Adrenal gland (tissue), 12 donors: ENCODE results near the gene SBF2. TPM values are rescaled to one million over a fixed set of nuclear protein-coding genes. Genes with fewer than 3 reads are reported as not detected.

Experiments used
- DNase-seq, 7 donors: peaks; one replicate each; pipeline ENCODE4 v3.0.0-alpha.2; 2019 to 2020
- H3K27ac ChIP-seq, 5 donors: fragments of 200-600 bp; sonication (generic) in 4 of 5; 1 replicate in 3 of 5; 2 replicates in 2 of 5; pipeline versions ENCODE4 v1.5.1 to v1.8.0; 2016 to 2020; ENCODE audit warnings: mild to moderate bottlenecking in 1 of 5
- H3K27me3 ChIP-seq: fragments of 200-600 bp; 2 replicates; pipeline ENCODE4 v1.8.0; 2021
- H3K36me3 ChIP-seq, 2 donors: fragments of 200-600 bp; replicated peaks in 1 of 2; 1 replicate in 1 of 2; 2 replicates in 1 of 2; pipeline versions ENCODE4 v1.5.1 to v1.8.0; 2018 to 2022
- H3K4me1 ChIP-seq, 2 donors: fragments of 200-600 bp; replicated peaks in 1 of 2; 1 replicate in 1 of 2; 2 replicates in 1 of 2; pipeline versions ENCODE4 v1.5.1 to v1.8.0; 2018 to 2021
- H3K4me3 ChIP-seq, 4 donors: fragments of 200-600 bp; sonication (generic) in 3 of 4; one replicate each; pipeline ENCODE4 v1.5.1; 2016 to 2018
- H3K9me3 ChIP-seq, 3 donors: fragments of 200-600 bp; sonication (generic) in 1 of 3; replicated peaks in 1 of 3; 1 replicate in 2 of 3; 2 replicates in 1 of 3; pipeline versions ENCODE4 v1.5.1 to v1.8.0; 2016 to 2021
- POLR2A ChIP-seq, 2 donors: fragments of 450-650 bp; IDR thresholded peaks; one replicate each; pipeline ENCODE4 v1.6.1; 2017; ENCODE audit warnings: antibody characterized with exemption in 2 of 2, mild to moderate bottlenecking in 2 of 2, moderate library complexity in 1 of 2
- WGBS, 4 donors: extraction: QIAGEN DNeasy Blood & Tissue Kit in 2 of 4; methylation state at CpG; one replicate each; pipeline versions ENCODE4 v1.1.5 to v1.1.7; 2013 to 2017; 5-methylcytosine and 5-hydroxymethylcytosine counted together
- intact Hi-C, 2 donors: fragments of 100-400 bp; cut with DNase I; formaldehyde crosslinking; loops; one replicate each; pipeline versions ENCODE4 v1.14.1 to v1.15.0; 2022 to 2023
- polyA plus RNA-seq, 3 donors: library from polyadenylated mRNA; stranded (reverse); fragments of 200-250 nt in 2 of 3; fragments of 350-450 nt in 1 of 3; fragmentation: Illumina TruSeq in 1 of 3; extraction: RNeasy Lipid Tissue Mini Kit (QIAGEN cat#74804) in 1 of 3; gene quantifications; one replicate each; pipeline ENCODE4 v1.2.3, GENCODE V29; 2013 to 2014
- total RNA-seq, 9 donors: library from RNA; depleted of rRNA in 4 of 9; stranded (reverse); fragments of >200 nt in 4 of 9; fragments of 120-200 nt in 1 of 9; fragmentation: NEBNext Ultra II Directional in 1 of 9; extraction: Animal tissue kit (Norgen Biotek cat#: 25700) in 1 of 9; gene quantifications; one replicate each; pipeline versions ENCODE4 v1.1.0 to v1.2.4, GENCODE V29; 2013 to 2023
- TF ChIP-seq, protein P1 (sequence below), 6 experiments: fragments of 450-650 bp in 4 of 6; fragments of 200-600 bp in 2 of 6; sonication (generic) in 1 of 6; IDR thresholded peaks; 1 replicate in 5 of 6; 2 replicates in 1 of 6; pipeline versions ENCODE4 v1.5.1 to v1.8.0; 2016 to 2021; ENCODE audit warnings: antibody characterized with exemption in 6 of 6, mild to moderate bottlenecking in 2 of 6, moderate library complexity in 1 of 6
- donor health status: healthy with polysubstance abuse.
- donor health status: Bipolar disorder and iron deficiency.
- donor health status: DM: yes; HTN: yes; CAD: no.
- donor health status: DM: no; HTN: no; CAD: no.
- donor health status: DM: no; HTN: no; CAD: no.
- donor health status: DM: yes; HTN: yes; CAD: no.

Gene SBF2
- total and polyA plus RNA-seq, 12 donors, result 12.5 to 66.7 (median 38.0) TPM

DNA sequence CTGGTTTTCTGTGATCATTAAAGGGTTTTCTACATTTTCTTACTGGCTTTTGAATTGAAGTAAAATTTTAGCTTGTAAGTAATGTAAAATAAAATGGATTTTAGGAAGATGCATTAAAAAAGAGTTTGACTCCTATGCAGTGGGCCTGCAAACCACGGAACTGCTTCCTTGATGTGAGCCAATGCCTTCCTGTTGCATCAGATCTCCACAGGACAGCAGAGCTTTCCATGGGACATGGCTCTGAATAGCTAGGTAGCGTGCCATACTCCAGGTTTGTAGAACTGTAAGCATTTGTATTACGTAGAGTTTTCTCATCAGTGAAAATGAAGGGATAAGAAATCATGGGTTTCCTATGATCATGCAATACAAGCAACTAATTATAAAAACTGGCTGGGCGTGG is 496.7 kb downstream of the SBF2 start:
- TF ChIP-seq, protein P1, sequence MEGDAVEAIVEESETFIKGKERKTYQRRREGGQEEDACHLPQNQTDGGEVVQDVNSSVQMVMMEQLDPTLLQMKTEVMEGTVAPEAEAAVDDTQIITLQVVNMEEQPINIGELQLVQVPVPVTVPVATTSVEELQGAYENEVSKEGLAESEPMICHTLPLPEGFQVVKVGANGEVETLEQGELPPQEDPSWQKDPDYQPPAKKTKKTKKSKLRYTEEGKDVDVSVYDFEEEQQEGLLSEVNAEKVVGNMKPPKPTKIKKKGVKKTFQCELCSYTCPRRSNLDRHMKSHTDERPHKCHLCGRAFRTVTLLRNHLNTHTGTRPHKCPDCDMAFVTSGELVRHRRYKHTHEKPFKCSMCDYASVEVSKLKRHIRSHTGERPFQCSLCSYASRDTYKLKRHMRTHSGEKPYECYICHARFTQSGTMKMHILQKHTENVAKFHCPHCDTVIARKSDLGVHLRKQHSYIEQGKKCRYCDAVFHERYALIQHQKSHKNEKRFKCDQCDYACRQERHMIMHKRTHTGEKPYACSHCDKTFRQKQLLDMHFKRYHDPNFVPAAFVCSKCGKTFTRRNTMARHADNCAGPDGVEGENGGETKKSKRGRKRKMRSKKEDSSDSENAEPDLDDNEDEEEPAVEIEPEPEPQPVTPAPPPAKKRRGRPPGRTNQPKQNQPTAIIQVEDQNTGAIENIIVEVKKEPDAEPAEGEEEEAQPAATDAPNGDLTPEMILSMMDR (IDR thresholded peaks at IDR 0.05), result no peak
- no peak for TF ChIP-seq POLR2A (IDR thresholded peaks at IDR 0.05)
- H3K9me3 ChIP-seq, result no peaks in the 10 kb centered on the region
- no peaks in the 10 kb centered on the region for H3K27me3 ChIP-seq
- DNase-seq, result no peak
- H3K4me1 ChIP-seq, result peaks cover 0 to 6% of the 10 kb centered on the region in 2 donors
- H3K4me3 ChIP-seq, result no peak overlapping the region
- H3K36me3 ChIP-seq, result no peaks in the 10 kb centered on the region
- intact Hi-C loops, result no loop called here
- H3K27ac ChIP-seq, result no peak overlapping the region
- WGBS, 4 donors, result 90 to 95% (median 93%) methylated on average over 4 of the region's 4 CpGs

DNA sequence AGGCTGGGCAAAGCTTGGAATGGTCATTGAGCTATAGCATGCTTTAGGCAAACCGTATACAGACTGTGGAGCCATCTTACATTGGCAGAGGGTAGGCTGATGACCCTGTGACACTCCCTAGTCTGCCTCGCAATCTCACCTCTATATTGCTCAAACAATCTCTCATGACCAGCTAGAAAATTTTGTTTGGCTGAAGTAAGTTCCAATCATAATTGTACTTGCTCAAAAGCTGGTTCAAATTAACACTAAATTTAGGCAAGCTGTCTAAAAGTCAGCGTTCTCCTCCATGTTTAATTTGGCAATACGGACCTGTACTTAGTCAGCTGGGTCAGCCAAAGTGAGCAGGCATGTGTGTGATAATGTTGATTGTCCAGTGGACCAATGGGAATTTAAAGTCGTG is 497.2 kb downstream of the SBF2 start:
- no peak for DNase-seq
- Histone ChIP-seq H3K27me3 (no peaks in the 10 kb centered on the region), H3K4me3 (no peak overlapping the region), H3K4me1 (peaks cover 0 to 2% of the 10 kb centered on the region in 2 donors), H3K36me3 (no peaks in the 10 kb centered on the region), H3K27ac (peak overlapping the region in 1 of 5 donors; percentile 26), H3K9me3 (no peaks in the 10 kb centered on the region)
- WGBS, 4 donors, result 79 to 88% (median 84%) methylated on average over 5 of the region's 5 CpGs
- intact Hi-C loops, result no loop called here
- TF ChIP-seq POLR2A (IDR thresholded peaks at IDR 0.05), result no peak

DNA sequence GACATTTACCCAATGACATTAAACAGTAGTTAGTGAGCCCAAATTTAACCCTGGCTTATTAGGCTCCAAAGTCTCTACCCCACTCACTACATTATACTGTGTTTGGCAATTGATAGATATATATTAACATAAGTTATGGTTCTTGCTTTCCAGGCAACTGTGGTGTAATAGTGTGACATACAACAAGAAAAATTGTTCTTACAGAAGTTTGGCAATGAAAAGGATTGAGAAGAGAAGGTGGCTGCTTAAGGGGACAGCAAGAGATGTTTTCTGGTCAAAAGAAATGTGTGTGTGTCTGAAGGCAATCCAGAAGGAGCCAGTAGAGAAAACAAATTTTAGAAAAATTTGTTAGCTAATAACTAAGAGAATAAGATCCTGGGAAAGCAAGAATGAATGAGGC is 497.8 kb downstream of the SBF2 start:
- H3K27ac ChIP-seq, result no peak overlapping the region
- H3K4me1 ChIP-seq, result no peaks in the 10 kb centered on the region
- H3K36me3 ChIP-seq, result no peaks in the 10 kb centered on the region
- no peak for TF ChIP-seq POLR2A (IDR thresholded peaks at IDR 0.05)
- TF ChIP-seq, protein P1 (IDR thresholded peaks at IDR 0.05), result no peak
- DNase-seq, result no peak
- intact Hi-C loops, result no loop called here
- H3K9me3 ChIP-seq, result no peaks in the 10 kb centered on the region
- no peak overlapping the region for H3K4me3 ChIP-seq
- no peaks in the 10 kb centered on the region for H3K27me3 ChIP-seq

DNA sequence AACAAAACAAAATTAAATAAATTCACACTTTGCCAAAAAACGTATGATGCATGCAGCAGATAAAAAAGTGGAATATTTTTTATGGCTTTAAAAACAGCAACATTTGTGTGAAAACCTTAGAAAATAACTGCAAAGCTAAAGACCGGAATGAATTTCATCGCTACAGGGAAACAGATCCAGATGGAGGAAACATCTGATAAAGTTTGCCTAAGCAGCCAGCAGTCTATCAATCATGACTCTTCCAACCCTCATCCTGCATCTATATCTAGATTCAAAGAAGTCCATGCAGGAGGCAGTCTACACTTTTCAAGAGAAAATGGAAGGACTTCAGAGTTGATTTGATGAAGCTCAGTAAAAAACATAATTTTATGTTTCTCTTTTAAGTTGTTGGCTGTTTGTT is 503.3 kb downstream of the SBF2 start:
- intact Hi-C loops, result no loop called here
- H3K9me3 ChIP-seq, result no peaks in the 10 kb centered on the region

DNA sequence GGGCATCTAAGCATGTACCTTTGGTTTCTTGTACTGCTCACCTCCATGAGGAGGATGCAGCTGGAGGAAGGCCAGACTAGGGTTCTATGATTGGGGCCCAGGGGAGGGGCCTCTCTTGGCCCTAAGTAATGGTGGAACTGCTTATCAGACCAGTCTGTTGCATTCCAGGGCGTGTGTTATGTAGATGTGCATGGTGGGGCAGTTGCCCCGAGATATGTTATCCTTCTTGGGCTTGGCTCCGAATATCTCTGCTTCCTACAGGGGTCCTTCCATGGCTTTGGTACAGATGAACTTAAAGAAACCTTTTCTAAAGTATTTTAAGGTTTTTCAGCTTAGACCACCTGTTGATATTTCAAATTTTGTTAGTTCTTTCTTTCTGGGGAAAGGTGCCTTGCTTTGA is 504.1 kb downstream of the SBF2 start:
- peaks cover 0 to 19% of the 10 kb centered on the region in 2 donors for H3K36me3 ChIP-seq
- no peak overlapping the region for H3K4me3 ChIP-seq
- intact Hi-C loops, result no loop called here
- H3K27me3 ChIP-seq, result no peaks in the 10 kb centered on the region
- TF ChIP-seq POLR2A (IDR thresholded peaks at IDR 0.05), result no peak
- TF ChIP-seq, protein P1 (IDR thresholded peaks at IDR 0.05), result no peak
- H3K9me3 ChIP-seq, result no peaks in the 10 kb centered on the region
- WGBS, 4 donors, result 93 to 99% (median 95%) methylated on average over 3 of the region's 3 CpGs
- no peak overlapping the region for H3K27ac ChIP-seq
- no peak for DNase-seq
- H3K4me1 ChIP-seq, result no peaks in the 10 kb centered on the region

More for the DNA sequence above, 503.3 kb downstream of the SBF2 start:
- peaks cover 0 to 14% of the 10 kb centered on the region in 2 donors for H3K36me3 ChIP-seq
- H3K4me1 ChIP-seq, result no peaks in the 10 kb centered on the region
- no peak for DNase-seq
- TF ChIP-seq, protein P1 (IDR thresholded peaks at IDR 0.05), result no peak
- no peak overlapping the region for H3K4me3 ChIP-seq
- no peaks in the 10 kb centered on the region for H3K27me3 ChIP-seq
- H3K27ac ChIP-seq, result no peak overlapping the region
- WGBS, 4 donors, result 71 to 83% (median 76%) methylated on average over 3 of the region's 3 CpGs
